ENCODE measurements around the gene ATXN7. TPM values are rescaled to one million over a fixed set of nuclear protein-coding genes. Genes with fewer than 3 reads are reported as not detected.

Gene ATXN7
- total RNA-seq, 2 experiments from 2014 or later = 289 to 304 TPM

DNA sequence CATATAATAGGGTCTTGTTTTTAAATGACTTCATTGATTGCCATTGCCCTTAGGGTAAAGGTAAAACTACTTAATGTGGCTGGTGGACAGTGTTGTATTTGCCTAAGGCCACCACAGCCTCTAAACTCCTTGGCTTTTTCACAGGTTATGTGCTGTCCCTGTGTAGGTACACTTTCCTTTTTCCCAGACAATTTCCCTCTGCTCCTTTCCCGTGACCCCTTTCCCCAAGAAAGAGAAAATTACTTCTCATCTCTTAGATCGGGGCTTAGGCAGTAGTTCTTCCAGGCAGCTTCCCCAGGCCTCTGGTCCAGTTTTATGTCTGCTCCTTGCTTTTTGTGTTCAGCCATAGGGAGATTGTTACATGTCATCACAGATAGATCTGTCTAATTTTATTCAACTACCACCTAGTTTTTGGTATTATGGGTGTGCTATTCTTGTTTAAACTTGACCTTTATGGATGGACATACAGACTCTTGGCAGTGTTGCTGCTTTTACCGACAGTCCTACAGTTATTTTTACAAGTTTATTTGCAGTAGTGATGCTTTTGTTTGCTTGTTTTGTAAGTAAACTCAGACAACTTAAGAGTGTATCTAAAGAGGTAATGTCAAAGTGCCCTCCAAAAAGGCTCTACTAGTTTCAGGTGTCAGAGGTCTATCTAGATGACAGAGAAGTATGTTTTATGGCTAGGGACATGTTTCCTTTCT is 69.0 kb downstream of the ATXN7 start:
- TF ChIP-seq, protein P1, sequence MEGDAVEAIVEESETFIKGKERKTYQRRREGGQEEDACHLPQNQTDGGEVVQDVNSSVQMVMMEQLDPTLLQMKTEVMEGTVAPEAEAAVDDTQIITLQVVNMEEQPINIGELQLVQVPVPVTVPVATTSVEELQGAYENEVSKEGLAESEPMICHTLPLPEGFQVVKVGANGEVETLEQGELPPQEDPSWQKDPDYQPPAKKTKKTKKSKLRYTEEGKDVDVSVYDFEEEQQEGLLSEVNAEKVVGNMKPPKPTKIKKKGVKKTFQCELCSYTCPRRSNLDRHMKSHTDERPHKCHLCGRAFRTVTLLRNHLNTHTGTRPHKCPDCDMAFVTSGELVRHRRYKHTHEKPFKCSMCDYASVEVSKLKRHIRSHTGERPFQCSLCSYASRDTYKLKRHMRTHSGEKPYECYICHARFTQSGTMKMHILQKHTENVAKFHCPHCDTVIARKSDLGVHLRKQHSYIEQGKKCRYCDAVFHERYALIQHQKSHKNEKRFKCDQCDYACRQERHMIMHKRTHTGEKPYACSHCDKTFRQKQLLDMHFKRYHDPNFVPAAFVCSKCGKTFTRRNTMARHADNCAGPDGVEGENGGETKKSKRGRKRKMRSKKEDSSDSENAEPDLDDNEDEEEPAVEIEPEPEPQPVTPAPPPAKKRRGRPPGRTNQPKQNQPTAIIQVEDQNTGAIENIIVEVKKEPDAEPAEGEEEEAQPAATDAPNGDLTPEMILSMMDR (IDR thresholded peaks at IDR 0.05) = no peak
- H3K9me3 Mint-ChIP-seq = no peaks in the 10 kb centered on the region
- ATAC-seq (ENCODE audit: poor library complexity) = no peak
- no peak for DNase-seq
- peaks cover 14% of the 10 kb centered on the region for H3K36me3 Mint-ChIP-seq (ENCODE audit: low read depth)
- POLR2A ChIA-PET = no interaction called here
- CTCF ChIA-PET = no interaction called here
- H3K27ac Mint-ChIP-seq = peak overlapping the region; percentile 53
- peak overlapping the region in 1 of 2 donors; percentile 24 for H3K27ac ChIP-seq (ENCODE audit: low read depth in 1 of 2, low read length in 2 of 2)
- peaks cover 3% of the 10 kb centered on the region for H3K36me3 ChIP-seq (ENCODE audit: insufficient read depth, low read length)
- H3K27me3 ChIP-seq (ENCODE audit: control insufficient read depth in 1 of 2, insufficient read depth in 2 of 2, low read length in 2 of 2) = no peaks in the 10 kb centered on the region
- H3K27me3 Mint-ChIP-seq = no peaks in the 10 kb centered on the region
- H3K4me3 ChIP-seq (ENCODE audit: low read length) = no peak overlapping the region
- no peaks in the 10 kb centered on the region for H3K9me3 ChIP-seq (ENCODE audit: control insufficient read depth in 1 of 2, insufficient read depth in 1 of 2, low read length in 2 of 2)
- peaks cover 83% of the 10 kb centered on the region for H3K4me1 Mint-ChIP-seq (ENCODE audit: low read depth)
- peaks cover 19% of the 10 kb centered on the region for H3K4me1 ChIP-seq (ENCODE audit: insufficient read depth, low read length)
- H3K4me3 Mint-ChIP-seq = no peak overlapping the region
- intact Hi-C loops (cut with DNase I, micrococcal nuclease) = no loop called here

DNA sequence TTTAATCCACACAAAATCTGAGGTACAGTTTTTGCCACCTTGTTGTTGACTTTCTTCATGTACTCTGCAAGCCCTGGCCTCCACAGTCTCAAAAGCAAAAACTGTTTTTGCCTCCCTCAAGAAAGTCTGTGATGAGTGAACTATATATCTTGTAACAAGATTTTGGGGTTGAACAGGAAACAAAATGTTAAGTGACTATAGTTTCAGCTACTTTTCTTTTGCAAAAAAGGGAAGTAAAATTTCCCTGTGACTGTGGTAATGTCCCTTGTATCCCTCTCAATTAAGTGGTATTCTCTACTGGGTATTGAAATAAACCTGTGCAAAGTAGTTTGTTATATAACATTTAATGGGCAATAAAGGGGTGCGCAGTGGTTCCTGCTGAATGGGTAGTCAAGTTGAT is 69.8 kb downstream of the ATXN7 start:
- H3K27me3 Mint-ChIP-seq = no peaks in the 10 kb centered on the region
- H3K4me1 Mint-ChIP-seq (ENCODE audit: low read depth) = peaks cover 87% of the 10 kb centered on the region
- no peak overlapping the region for H3K4me3 ChIP-seq (ENCODE audit: low read length)
- ChIA-PET POLR2A (no interaction called here), CTCF (no interaction called here)
- H3K27ac ChIP-seq (ENCODE audit: low read depth in 1 of 2, low read length in 2 of 2) = peak overlapping the region in 1 of 2 donors; percentile 24
- intact Hi-C loops (cut with DNase I, micrococcal nuclease) = no loop called here
- DNase-seq = no peak
- ATAC-seq (ENCODE audit: poor library complexity) = no peak
- peak overlapping the region; percentile 53 for H3K27ac Mint-ChIP-seq
- H3K36me3 ChIP-seq (ENCODE audit: insufficient read depth, low read length) = peaks cover 3% of the 10 kb centered on the region
- no peaks in the 10 kb centered on the region for H3K9me3 Mint-ChIP-seq
- H3K27me3 ChIP-seq (ENCODE audit: control insufficient read depth in 1 of 2, insufficient read depth in 2 of 2, low read length in 2 of 2) = no peaks in the 10 kb centered on the region
- no peaks in the 10 kb centered on the region for H3K9me3 ChIP-seq (ENCODE audit: control insufficient read depth in 1 of 2, insufficient read depth in 1 of 2, low read length in 2 of 2)
- no peak overlapping the region for H3K4me3 Mint-ChIP-seq
- TF ChIP-seq, protein P1 (IDR thresholded peaks at IDR 0.05) = no peak
- H3K4me1 ChIP-seq (ENCODE audit: insufficient read depth, low read length) = peaks cover 19% of the 10 kb centered on the region
- peaks cover 11% of the 10 kb centered on the region for H3K36me3 Mint-ChIP-seq (ENCODE audit: low read depth)

DNA sequence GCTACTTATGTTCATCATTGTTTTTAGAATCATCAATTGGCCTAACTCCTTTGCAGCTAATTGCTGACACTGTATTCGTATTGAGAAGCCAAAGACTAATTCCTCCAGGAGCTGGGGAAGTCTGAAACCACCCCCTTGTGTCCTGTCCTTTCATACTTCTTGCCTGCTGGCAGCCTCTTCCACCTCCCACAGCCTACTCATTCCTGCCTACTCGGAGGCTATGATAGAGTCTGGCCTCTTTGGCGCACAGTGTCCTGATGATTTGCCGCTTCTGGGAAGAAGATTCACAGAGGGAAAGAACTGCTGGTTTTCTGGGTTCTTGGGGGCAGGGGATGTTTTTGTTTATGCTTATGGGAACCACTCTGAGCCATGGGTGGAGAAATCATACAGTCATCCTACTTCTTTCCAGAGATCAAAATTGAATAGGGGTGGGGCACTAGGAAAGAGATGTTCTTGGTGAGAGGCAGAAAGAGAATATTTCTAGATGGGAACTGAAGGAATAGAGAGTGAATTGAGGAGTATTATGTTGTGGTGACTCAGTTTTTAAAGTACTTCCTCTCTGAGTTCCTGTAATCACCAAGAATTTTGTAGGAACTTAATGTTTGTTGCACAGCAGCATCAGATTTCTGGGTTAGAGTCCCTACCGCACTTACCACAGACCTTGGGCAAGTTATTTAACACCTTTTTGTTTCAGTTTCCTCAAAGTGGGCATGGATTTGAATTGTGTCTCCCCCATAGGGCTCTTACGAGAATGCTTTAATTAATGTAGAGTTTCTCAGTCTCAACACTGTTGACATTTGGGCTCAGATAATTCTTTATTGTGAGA is 70.6 kb downstream of the ATXN7 start:
- POLR2A ChIA-PET = no interaction called here
- intact Hi-C loops (cut with DNase I, micrococcal nuclease) = no loop called here

More for the DNA sequence above, 70.6 kb downstream of the ATXN7 start:
- Mint-ChIP-seq H3K9me3 (no peaks in the 10 kb centered on the region), H3K4me3 (peak overlapping the region; percentile 5), H3K27me3 (no peaks in the 10 kb centered on the region), H3K36me3 (ENCODE audit: low read depth) (peaks cover 11% of the 10 kb centered on the region), H3K4me1 (ENCODE audit: low read depth) (peaks cover 86% of the 10 kb centered on the region), H3K27ac (peak overlapping the region; percentile 21)
- ATAC-seq (ENCODE audit: poor library complexity) = peak; percentile 51
- Histone ChIP-seq H3K4me1 (ENCODE audit: insufficient read depth, low read length) (peaks cover 19% of the 10 kb centered on the region), H3K36me3 (ENCODE audit: insufficient read depth, low read length) (peaks cover 3% of the 10 kb centered on the region), H3K27me3 (ENCODE audit: control insufficient read depth in 1 of 2, insufficient read depth in 2 of 2, low read length in 2 of 2) (no peaks in the 10 kb centered on the region), H3K4me3 (ENCODE audit: low read length) (no peak overlapping the region), H3K9me3 (ENCODE audit: control insufficient read depth in 1 of 2, insufficient read depth in 1 of 2, low read length in 2 of 2) (no peaks in the 10 kb centered on the region), H3K27ac (ENCODE audit: low read depth in 1 of 2, low read length in 2 of 2) (peak overlapping the region in 1 of 2 donors; percentile 45)
- peak in 3 of 14 experiments; percentile 62 to 72 (median 68) for DNase-seq
- TF ChIP-seq, protein P1 (IDR thresholded peaks at IDR 0.05) = no peak
- CTCF ChIA-PET = interaction anchor here (1.4 kb wide), 1 partner anchor 17 kb away, joined by 3 read pairs; no protein-coding TSS in a partner anchor

Measured in CD4-positive, alpha-beta T cell (primary cell).